GM15510 (cell line): ENCODE results near the gene RFX8.

Source experiments
- POLR2A ChIP-seq: IDR thresholded peaks from 3 replicates; pipeline ENCODE4 v1.6.1; 2011; ENCODE audit warnings: borderline replicate concordance; ENCODE audit not compliant: insufficient read length; ENCODE audit errors: extremely low read depth

RFX8 gene

DNA sequence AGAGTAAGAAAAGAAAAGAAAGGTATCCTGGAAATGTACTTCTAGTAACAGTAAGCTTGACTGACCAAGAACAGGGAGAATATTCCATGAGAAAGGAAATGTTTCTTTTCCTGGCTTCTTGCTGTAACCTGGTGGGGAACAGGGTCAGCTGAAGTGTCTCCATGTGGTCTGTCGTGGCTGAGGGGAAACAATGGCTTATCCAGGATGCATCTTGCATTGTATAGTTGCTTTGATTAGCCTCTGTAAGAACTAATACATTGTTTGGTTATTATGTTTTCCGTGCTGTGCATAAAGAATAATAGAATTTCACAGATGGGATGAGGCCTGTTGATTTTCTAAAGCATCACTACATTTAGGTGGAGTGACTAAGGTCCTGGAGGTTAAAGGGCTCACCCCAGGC, 92.5 kb downstream of the RFX8 start:
- TF ChIP-seq POLR2A: no peak

- TF ChIP-seq POLR2A: no peak
Measured at GRCh38 chr2:101380376-101380775, 94.5 kb downstream of the RFX8 start.

DNA sequence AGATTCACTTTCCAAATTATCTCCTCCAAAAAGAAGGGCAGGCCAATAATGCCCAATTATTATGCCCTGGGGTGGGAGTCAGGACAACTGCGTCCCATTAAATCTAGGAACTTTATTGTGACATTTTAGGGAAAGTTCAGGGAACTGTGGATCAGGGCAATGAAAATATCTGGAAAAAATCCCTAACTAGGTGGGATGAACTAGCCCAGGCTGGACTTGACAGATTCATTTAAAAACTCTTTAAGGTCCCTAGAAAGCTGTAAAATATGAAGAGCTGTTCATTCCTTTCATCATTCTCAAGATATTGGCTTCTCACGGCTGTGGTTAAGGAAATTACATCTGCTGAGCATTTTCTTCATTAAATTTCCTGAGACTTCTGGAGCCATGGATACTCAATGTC, 95.8 kb downstream of the RFX8 start:
- TF ChIP-seq POLR2A: no peak

DNA sequence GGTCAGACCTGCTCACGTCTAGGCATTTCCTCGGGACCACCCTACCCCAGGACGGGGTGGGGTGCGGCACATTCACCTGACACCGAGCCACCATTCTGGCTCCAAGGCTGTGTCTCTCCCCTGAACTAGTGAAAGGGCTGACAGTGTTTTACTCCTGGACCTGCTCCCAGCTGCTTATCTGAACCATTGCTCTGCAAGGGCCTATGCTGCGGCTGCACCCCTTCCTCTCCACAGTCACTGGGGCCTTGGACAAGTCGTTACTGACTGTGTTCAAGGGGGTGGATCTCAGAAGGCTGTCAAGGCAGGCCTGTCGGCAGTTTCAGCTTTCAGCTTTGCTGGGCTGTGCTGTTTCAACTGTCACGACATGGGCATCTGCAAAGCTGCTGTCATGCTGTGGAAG, 99.3 kb downstream of the RFX8 start:
- no peak for TF ChIP-seq POLR2A

DNA sequence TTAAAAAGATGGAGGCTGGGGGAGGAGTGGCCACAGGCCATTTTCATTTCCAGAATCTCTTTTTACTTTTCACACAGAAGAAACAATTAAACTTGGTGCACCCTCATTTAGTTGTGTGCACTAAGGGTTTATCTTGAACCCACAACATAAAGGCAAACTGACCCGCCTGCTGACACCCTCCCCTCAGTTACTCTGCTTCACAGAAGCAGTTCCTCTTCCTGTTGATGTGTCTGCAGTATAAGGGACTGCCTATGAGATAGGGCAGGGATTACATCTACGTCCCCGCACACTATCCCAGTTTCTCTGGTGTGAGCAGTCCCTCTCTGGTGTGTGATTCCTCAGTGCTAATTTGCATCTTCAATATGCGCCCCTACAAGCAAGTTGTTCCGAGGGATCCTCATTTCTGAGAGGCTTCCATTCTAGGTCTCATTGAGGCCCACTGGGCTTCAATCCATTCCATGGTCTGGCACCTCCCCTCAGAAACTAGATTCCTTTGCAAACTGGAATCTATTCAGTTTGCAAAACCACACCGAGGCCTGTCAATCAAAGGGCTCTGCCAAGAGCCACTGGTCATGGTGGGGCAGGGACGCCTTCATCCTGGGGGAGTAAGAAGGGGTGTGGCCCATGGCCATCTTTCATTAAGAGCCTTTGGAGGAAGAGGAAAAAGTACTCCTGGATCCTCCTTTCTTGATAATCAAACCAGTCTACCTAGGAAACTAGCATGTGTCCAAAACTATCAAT, 99.9 kb downstream of the RFX8 start:
- no peak for TF ChIP-seq POLR2A

DNA sequence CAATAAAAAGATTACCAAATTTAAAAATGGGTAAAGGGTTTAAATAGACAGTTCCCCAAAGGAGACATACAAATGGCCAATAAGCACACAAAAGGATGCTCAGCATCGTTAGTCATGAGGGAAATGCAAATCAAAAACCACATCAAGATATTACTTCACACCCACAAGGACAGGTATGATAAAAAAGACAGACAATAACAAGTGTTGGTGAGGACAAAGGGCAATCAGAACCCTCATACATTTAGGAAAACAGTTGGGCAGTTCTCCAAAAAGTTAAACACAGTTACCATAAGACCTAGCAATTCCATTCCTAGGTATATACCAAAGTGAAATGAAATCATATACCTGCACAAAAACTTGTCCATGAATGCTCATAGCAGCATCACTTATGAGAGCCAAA, 102.1 kb downstream of the RFX8 start:
- no peak for TF ChIP-seq POLR2A

DNA sequence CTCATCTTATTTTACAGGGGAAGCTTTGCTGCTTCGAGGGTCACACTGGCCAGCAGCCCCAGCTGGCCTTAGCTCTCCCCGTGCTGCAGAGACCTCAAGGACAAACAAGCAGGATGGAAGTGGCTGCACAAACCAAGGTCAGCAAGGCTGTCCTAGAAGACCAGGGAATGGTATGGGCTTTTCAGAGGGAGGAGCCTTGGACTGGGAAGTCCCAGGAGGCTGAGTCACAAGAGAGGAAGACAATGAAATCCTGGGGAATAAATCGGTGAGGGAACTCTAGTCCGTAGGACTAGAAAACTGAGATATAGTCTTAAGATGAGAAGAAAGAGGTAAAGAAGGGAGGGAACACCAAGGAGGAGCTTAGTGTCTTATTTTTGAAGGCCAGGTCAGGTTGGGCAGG, 103.3 kb downstream of the RFX8 start:
- no peak for TF ChIP-seq POLR2A

DNA sequence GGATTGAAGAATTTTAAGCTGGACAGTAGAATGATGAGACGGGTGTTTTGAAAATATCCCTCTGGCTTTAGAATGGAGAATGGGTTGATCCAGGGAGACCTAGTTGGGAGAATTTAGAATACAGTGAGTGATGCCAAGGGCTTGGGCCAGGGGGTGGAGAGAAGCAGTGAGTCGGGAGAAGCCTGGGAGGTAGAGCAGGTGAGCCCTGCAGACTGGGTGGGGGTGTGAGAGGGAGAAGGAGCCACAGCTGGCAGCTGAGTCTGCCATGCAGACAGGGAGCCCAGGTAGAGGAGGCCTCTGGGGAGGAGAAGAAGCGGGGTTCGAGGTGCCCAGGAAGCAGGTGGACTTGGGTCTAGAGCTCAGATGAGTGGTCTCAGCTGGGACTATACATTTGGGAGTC, 105.8 kb downstream of the RFX8 start:
- TF ChIP-seq POLR2A: no peak

- TF ChIP-seq POLR2A: no peak
Measured at GRCh38 chr2:101368376-101368775, 106.5 kb downstream of the RFX8 start.

DNA sequence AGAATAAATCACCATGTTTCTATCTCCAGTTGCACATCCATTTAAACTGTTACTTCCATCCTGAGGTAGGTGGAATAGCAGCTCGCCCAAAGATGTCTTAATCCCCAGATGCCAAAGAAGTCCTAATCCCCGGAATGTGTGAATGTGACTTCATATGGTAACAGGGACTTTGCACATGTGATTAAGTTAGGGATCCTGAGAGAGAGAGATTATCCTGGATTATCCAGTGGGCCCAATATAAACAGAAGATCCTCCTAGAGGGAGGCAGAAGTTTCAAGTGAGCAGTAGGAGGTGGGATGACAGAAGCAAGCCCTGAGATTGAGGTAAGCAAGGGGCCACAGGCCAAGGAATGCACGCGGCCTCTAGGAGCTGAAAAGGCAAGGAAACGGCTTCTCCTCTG, 107.4 kb downstream of the RFX8 start:
- TF ChIP-seq POLR2A: no peak

DNA sequence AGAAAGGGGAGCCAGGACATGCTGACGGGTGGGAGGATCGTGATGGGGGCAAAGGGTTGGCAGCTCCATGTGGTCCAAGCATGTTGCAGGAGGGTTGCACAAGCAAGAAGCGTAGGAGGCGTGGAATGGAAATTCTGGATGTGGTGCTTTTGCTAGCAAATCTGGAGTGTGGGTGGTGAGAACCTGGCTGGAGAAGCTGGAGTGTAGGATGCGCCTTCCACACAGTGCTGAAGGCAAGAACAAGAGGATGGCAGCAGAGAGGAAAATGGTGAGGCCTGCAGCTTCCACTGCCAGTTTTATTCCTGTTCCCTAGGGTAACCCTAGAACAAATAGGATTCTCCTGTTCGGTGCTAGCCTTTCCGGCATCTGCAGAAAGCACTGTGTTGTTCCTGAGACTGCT, 110.0 kb downstream of the RFX8 start:
- TF ChIP-seq POLR2A: no peak

- TF ChIP-seq POLR2A: no peak
Measured at GRCh38 chr2:101362777-101363176, 112.1 kb downstream of the RFX8 start.

DNA sequence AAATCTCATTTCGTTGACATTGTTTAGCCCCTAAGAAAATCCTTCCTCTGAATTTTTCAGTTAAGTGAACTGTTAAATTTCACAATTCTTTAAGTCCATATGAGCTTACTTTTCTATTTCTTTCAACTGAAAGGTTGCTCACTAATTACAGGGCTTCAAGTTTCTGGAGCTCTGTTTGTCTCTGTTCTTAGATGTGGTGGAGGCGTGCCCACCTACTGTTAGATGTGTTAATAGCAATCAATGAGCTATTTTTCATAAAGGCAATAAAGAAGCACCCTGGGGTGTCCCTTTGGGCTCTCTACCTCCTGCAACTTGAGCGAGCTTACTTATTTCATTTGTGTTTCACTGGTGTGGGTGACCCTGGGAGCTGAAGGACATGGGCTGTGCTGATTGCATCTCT, 112.6 kb downstream of the RFX8 start:
- TF ChIP-seq POLR2A: no peak

GRCh38 chr2:101361522-101361921, 113.4 kb downstream of the RFX8 start:
- no peak for TF ChIP-seq POLR2A

DNA sequence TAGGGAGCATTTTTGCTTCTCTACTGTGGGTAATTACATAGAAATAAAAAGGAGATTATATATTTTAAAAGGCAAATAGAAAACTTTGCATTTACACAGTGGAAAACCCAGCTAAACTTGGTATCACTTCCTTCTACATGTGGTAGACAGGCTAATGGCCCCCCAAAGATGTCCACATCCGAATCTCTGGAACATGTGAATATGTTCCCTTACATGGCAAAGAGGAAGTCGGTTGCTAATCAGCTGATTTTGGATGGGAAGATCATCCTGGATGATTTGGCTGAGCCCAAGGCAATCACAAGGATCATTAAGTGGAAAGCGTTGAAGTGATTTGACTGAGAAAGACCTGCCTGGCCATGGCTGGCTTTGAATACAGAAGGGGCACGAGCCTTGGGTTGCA, 113.8 kb downstream of the RFX8 start:
- TF ChIP-seq POLR2A: no peak

GRCh38 chr2:101360232-101360631, 114.7 kb downstream of the RFX8 start:
- TF ChIP-seq POLR2A: no peak
